ENCODE data around the gene MICAL3. TPM values are rescaled to one million over a fixed set of nuclear protein-coding genes. Genes with fewer than 3 reads are reported as not detected.

MICAL3 gene
- total RNA-seq, 4 donors from 2014 or later, result 84.2 to 290 (median 151) TPM

DNA sequence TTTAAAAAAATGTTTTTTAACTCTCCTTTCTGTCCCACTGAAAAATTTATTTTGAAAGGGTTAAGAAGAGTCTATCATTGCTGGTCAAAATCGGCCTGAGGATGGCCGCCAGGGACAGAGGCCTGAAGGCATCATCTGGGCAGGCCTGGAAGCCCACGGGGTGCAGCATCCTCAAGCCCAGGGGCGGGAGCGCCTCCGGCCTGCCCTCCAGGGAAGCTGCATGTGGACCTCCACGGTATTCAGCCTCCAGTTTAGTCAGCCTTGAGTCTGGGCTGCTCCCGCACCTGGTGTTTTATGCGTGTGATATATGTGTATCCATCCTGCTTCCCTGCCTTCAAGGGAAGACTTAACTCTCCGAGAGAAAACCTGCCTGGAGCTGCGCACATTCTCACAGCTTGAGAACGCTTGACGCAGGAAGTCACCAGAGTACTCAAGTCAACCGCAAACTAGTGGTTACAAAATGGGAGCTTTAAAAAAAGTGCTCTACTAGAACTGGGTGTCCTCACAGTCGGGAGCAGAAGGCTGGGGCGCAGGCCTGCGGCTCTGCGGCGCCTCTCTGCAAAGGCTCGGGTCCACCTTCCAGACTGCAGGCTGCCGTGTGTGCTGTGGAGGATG, 236.5 kb downstream of the MICAL3 start:
- 93% methylated on average over 21 of the region's 21 CpGs; no CpG with 5 or more reads in 1 of the 2 donors for WGBS, 2 donors (ENCODE audit: low coverage in 1 of 2)
- TF ChIP-seq EP300 (IDR thresholded peaks at IDR 0.05; ENCODE audit: low read depth), result no peak
- Histone ChIP-seq H3K4me3 (no peak overlapping the region), H3K4me1 (peaks cover 0 to 27% (median 11%) of the 10 kb centered on the region in 4 donors), H3K27me3 (no peaks in the 10 kb centered on the region), H3K36me3 (no peaks in the 10 kb centered on the region), H3K27ac (peak overlapping the region in 1 of 4 donors; percentile 71), H3K9me3 (no peaks in the 10 kb centered on the region)
- no peak for DNase-seq
- in situ Hi-C loops (cut with MboI; ENCODE audit: low pct_ligation_motif_present in 1 of 4, low pct_unique_long_range_greater_than_20kb in 1 of 4, low sequenced_read_pairs in 3 of 4) (no loop called here), intact Hi-C loops (cut with DNase I; ENCODE audit: low total_unique reads) (loop anchor here (10.0 kb wide), 1 partner anchor 233 kb away; no protein-coding TSS in a partner anchor)

- DNase-seq, result no peak
- intact Hi-C loops (cut with DNase I; ENCODE audit: low total_unique reads), result loop anchor here (10.0 kb wide), 1 partner anchor 232 kb away; no protein-coding TSS in a partner anchor
- H3K27me3 ChIP-seq, result no peaks in the 10 kb centered on the region
- H3K4me3 ChIP-seq, result no peak overlapping the region
- in situ Hi-C loops (cut with MboI; ENCODE audit: low pct_ligation_motif_present in 1 of 4, low pct_unique_long_range_greater_than_20kb in 1 of 4, low sequenced_read_pairs in 3 of 4), result no loop called here
- 81 to 90% methylated on average over 5 to 8 of the region's 8 CpGs for WGBS, 2 donors (ENCODE audit: low coverage in 1 of 2)
- no peaks in the 10 kb centered on the region for H3K36me3 ChIP-seq
- no peaks in the 10 kb centered on the region for H3K9me3 ChIP-seq
- peaks cover 2 to 31% (median 15%) of the 10 kb centered on the region in 4 donors for H3K4me1 ChIP-seq
- TF ChIP-seq POLR2A (IDR thresholded peaks at IDR 0.05), result no peak
- no peak for TF ChIP-seq POLR2AphosphoS5 (IDR thresholded peaks at IDR 0.05)
- no peak for TF ChIP-seq EP300 (IDR thresholded peaks at IDR 0.05; ENCODE audit: low read depth)
- TF ChIP-seq, protein P1, sequence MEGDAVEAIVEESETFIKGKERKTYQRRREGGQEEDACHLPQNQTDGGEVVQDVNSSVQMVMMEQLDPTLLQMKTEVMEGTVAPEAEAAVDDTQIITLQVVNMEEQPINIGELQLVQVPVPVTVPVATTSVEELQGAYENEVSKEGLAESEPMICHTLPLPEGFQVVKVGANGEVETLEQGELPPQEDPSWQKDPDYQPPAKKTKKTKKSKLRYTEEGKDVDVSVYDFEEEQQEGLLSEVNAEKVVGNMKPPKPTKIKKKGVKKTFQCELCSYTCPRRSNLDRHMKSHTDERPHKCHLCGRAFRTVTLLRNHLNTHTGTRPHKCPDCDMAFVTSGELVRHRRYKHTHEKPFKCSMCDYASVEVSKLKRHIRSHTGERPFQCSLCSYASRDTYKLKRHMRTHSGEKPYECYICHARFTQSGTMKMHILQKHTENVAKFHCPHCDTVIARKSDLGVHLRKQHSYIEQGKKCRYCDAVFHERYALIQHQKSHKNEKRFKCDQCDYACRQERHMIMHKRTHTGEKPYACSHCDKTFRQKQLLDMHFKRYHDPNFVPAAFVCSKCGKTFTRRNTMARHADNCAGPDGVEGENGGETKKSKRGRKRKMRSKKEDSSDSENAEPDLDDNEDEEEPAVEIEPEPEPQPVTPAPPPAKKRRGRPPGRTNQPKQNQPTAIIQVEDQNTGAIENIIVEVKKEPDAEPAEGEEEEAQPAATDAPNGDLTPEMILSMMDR (IDR thresholded peaks at IDR 0.05), result no peak
- peak overlapping the region; percentile 50 to 71 (median 66) for H3K27ac ChIP-seq
Observed at GRCh38 chr22:17787241-17787640, 237.1 kb downstream of the MICAL3 start.

GRCh38 chr22:17786435-17787161, 237.8 kb downstream of the MICAL3 start:
- Histone ChIP-seq H3K36me3 (no peaks in the 10 kb centered on the region), H3K27me3 (no peaks in the 10 kb centered on the region), H3K9me3 (no peaks in the 10 kb centered on the region), H3K4me1 (peaks cover 7 to 37% (median 21%) of the 10 kb centered on the region in 4 donors), H3K4me3 (no peak overlapping the region), H3K27ac (peak overlapping the region; percentile 50 to 71 (median 66))
- in situ Hi-C loops (cut with MboI; ENCODE audit: low pct_ligation_motif_present in 1 of 4, low pct_unique_long_range_greater_than_20kb in 1 of 4, low sequenced_read_pairs in 3 of 4) (no loop called here), intact Hi-C loops (cut with DNase I; ENCODE audit: low total_unique reads) (loop anchor here (10.0 kb wide), 1 partner anchor 232 kb away; no protein-coding TSS in a partner anchor)
- TF ChIP-seq EP300 (IDR thresholded peaks at IDR 0.05; ENCODE audit: low read depth) (peak; percentile 62), POLR2AphosphoS5 (IDR thresholded peaks at IDR 0.05) (peak in 2 of 3 donors; percentile 35 to 48), POLR2A (IDR thresholded peaks at IDR 0.05) (no peak)
- TF ChIP-seq, protein P1 (IDR thresholded peaks at IDR 0.05), result peak in 3 of 5 experiments; percentile 3 to 52 (median 24)
- DNase-seq, result peak; percentile 80
- 62% methylated on average over 18 of the region's 18 CpGs; no CpG with 5 or more reads in 1 of the 2 donors for WGBS, 2 donors (ENCODE audit: low coverage in 1 of 2)

GRCh38 chr22:17785185-17786184, 238.9 kb downstream of the MICAL3 start:
- Histone ChIP-seq H3K4me1 (peaks cover 7 to 47% (median 26%) of the 10 kb centered on the region in 4 donors), H3K27me3 (no peaks in the 10 kb centered on the region), H3K4me3 (no peak overlapping the region), H3K27ac (peak overlapping the region in 1 of 4 donors; percentile 71), H3K9me3 (no peaks in the 10 kb centered on the region), H3K36me3 (no peaks in the 10 kb centered on the region)
- 80% methylated on average over 32 of the region's 37 CpGs; no CpG with 5 or more reads in 1 of the 2 donors for WGBS, 2 donors (ENCODE audit: low coverage in 1 of 2)
- peak; percentile 84 for DNase-seq
- intact Hi-C loops (cut with DNase I; ENCODE audit: low total_unique reads), result loop anchor here (10.0 kb wide), 1 partner anchor 231 kb away; no protein-coding TSS in a partner anchor
- TF ChIP-seq, protein P1 (IDR thresholded peaks at IDR 0.05), result peak; percentile 56 to 83 (median 74)
- TF ChIP-seq EP300 (IDR thresholded peaks at IDR 0.05; ENCODE audit: low read depth), result no peak
- in situ Hi-C loops (cut with MboI; ENCODE audit: low pct_ligation_motif_present in 1 of 4, low pct_unique_long_range_greater_than_20kb in 1 of 4, low sequenced_read_pairs in 3 of 4), result no loop called here
